HepG2 (cell line): ENCODE data around the gene RGSL1. TPM values are rescaled to one million over a fixed set of nuclear protein-coding genes. Genes with fewer than 3 reads are reported as not detected.

Experiments
- ATAC-seq: fragments of 200-7000 bp; cut with Tn5 transposase; 3 replicates; pipeline ENCODE4 v1.9.1; 2020; ENCODE audit warnings: mild to moderate bottlenecking, moderate library complexity
- BruUV-seq: library from RNA; stranded (reverse); fragments of 400-500 nt; replicated peaks from 2 replicates; lab custom pipeline; 2021; lab: Mats Ljungman, UMichigan
- CTCF ChIA-PET: fragments of 300-600 bp; formaldehyde crosslinking; extraction: SDS; loops from one replicate; lab custom pipeline; 2021; ENCODE audit warnings: low total read pairs, inconsistent platforms, low intra/inter-chr PET ratio; lab: Yijun Ruan, JAX
- POLR2A ChIA-PET: fragments of 350-600 bp; sonication (Branson Sonifier 250); formaldehyde crosslinking; loops from one replicate; lab custom pipeline; 2020; ENCODE audit warnings: antibody characterized with exemption, inconsistent platforms; lab: Yijun Ruan, JAX
- DNase-seq: peaks from one replicate; pipeline ENCODE4 v3.0.0-alpha.2; 2015; ENCODE audit warnings: low spot score
- FAIRE-seq: peaks from 3 replicates; lab custom pipeline; 2011; peaks lifted over from hg19 to GRCh38; lab: Jason Lieb, UNC
- H2AFZ ChIP-seq: one replicate; pipeline ENCODE4 v1.6.1; 2011; ENCODE audit warnings: low read length, inconsistent platforms
- H3K27ac ChIP-seq: fragments of 300-600 bp; 3 replicates; pipeline ENCODE4 v1.8.0; 2011; ENCODE audit warnings: mixed run types, mild to moderate bottlenecking, mixed read lengths, low read length, inconsistent platforms; ENCODE audit not compliant: insufficient read depth; ENCODE audit errors: extremely low read length
- H3K27me3 ChIP-seq, 2 experiments: fragments of 200-600 bp in 1 of 2; 2 replicates in 1 of 2; 3 replicates in 1 of 2; pipeline versions ENCODE4 v1.6.0 to v1.8.0; 2011; ENCODE audit warnings: low read length in 2 of 2, mild to moderate bottlenecking in 2 of 2, moderate library complexity in 2 of 2, inconsistent platforms in 1 of 2; ENCODE audit not compliant: insufficient read depth in 2 of 2, control insufficient read depth in 1 of 2
- H3K36me3 ChIP-seq, 2 experiments: fragments of 200-600 bp in 1 of 2; replicated peaks in 1 of 2; 2 replicates in 1 of 2; 3 replicates in 1 of 2; pipeline versions ENCODE4 v1.5.1 to v1.8.0; 2011; ENCODE audit warnings: low read length in 2 of 2, inconsistent platforms in 1 of 2; ENCODE audit not compliant: insufficient read depth in 2 of 2, control insufficient read depth in 1 of 2
- H3K4me1 ChIP-seq: 2 replicates; pipeline ENCODE4 v1.5.1; 2012; ENCODE audit warnings: low read length, inconsistent platforms; ENCODE audit not compliant: insufficient read depth
- H3K4me2 ChIP-seq: 2 replicates; pipeline ENCODE4 v1.6.0; 2011; ENCODE audit warnings: low read depth, low read length, inconsistent platforms
- H3K4me3 ChIP-seq, 3 experiments: fragments of 200-600 bp in 1 of 3; sonication (generic), shearing (Covaris generic) in 1 of 3; replicated peaks in 1 of 3; 2 replicates each; pipeline ENCODE4 v1.5.1; 2011 to 2016; ENCODE audit warnings: low read length in 3 of 3, inconsistent platforms in 2 of 3, low read depth in 2 of 3, mild to moderate bottlenecking in 2 of 3, control low read depth in 1 of 3, mixed read lengths in 1 of 3; ENCODE audit not compliant: insufficient read depth in 1 of 3
- H3K79me2 ChIP-seq: one replicate; pipeline ENCODE4 v1.6.1; 2011; ENCODE audit warnings: low read length, inconsistent platforms; ENCODE audit not compliant: insufficient read depth
- H3K9ac ChIP-seq: 2 replicates; pipeline ENCODE4 v1.6.0; 2011; ENCODE audit warnings: mild to moderate bottlenecking, low read depth, low read length, inconsistent platforms; ENCODE audit not compliant: insufficient read depth
- H3K9me3 ChIP-seq: 2 replicates; pipeline ENCODE4 v1.5.1; 2012; ENCODE audit warnings: mild to moderate bottlenecking, low read length
- H4K20me1 ChIP-seq: 2 replicates; pipeline ENCODE4 v1.6.0; 2011; ENCODE audit warnings: inconsistent platforms, mild to moderate bottlenecking, low read length, moderate library complexity; ENCODE audit not compliant: insufficient read depth
- FOXA3 ChIP-seq: IDR thresholded peaks from 2 replicates; pipeline ENCODE4 v1.6.1; 2016; ENCODE audit warnings: missing genetic modification reagents, missing compliant biosample characterization
- JDP2 ChIP-seq: sonication (generic); formaldehyde crosslinking; IDR thresholded peaks from 2 replicates; pipeline ENCODE4 v1.8.1; 2022; ENCODE audit warnings: missing genetic modification reagents, borderline replicate concordance
- KDM4B ChIP-seq: sonication (generic); formaldehyde crosslinking; IDR thresholded peaks from 2 replicates; pipeline ENCODE4 v1.4.0; 2020; ENCODE audit warnings: missing genetic modification reagents
- NCOR1 ChIP-seq: fragments of 200-600 bp; sonication (generic); IDR thresholded peaks from 2 replicates; pipeline ENCODE4 v1.7.0; 2017; ENCODE audit warnings: antibody characterized with exemption, low read length, borderline replicate concordance
- NFATC3 ChIP-seq: sonication (generic); formaldehyde crosslinking; IDR thresholded peaks from 2 replicates; pipeline ENCODE4 v1.5.1; 2020; ENCODE audit warnings: mild to moderate bottlenecking, missing genetic modification reagents
- SRY ChIP-seq: sonication (generic); formaldehyde crosslinking; IDR thresholded peaks from 2 replicates; pipeline ENCODE4 v1.8.0; 2022; ENCODE audit warnings: mild to moderate bottlenecking, missing genetic modification reagents
- ZNF747 ChIP-seq: sonication (generic); formaldehyde crosslinking; IDR thresholded peaks from 2 replicates; pipeline ENCODE4 v1.8.1; 2023; ENCODE audit warnings: missing genetic modification reagents, mild to moderate bottlenecking, borderline replicate concordance
- ZNF776 ChIP-seq: sonication (generic); formaldehyde crosslinking; IDR thresholded peaks from 2 replicates; pipeline ENCODE4 v1.4.0; 2020; ENCODE audit warnings: mild to moderate bottlenecking, missing genetic modification reagents
- in situ Hi-C: cut with HindIII; loops from 2 replicates; pipeline ENCODE4 v1.10.0; 2017; ENCODE audit warnings: low pct_unique_long_range_greater_than_20kb; ENCODE audit not compliant: extremely low pct_ligation_motif_present
- intact Hi-C: fragments of 100-400 bp; cut with micrococcal nuclease; formaldehyde crosslinking; loops from one replicate; pipeline ENCODE4 v1.10.0; 2022; ENCODE audit not compliant: unreplicated experiment
- polyA plus RNA-seq, 8 experiments: library from polyadenylated mRNA; depleted of rRNA in 3 of 8; stranded (reverse) in 7 of 8; unstranded in 1 of 8; fragments of >200 nt; fragmentation: Illumina TruSeq in 4 of 8; extraction: Trizol in 4 of 8; gene quantifications; 2 replicates each; pipeline versions ENCODE4 v1.2.1 to v1.2.3, GENCODE V29; 2011 to 2016; ENCODE audit warnings: low read depth in 4 of 8, missing spikeins in 1 of 8, mixed read lengths in 1 of 8; ENCODE audit not compliant: insufficient read depth in 1 of 8
- total RNA-seq, 5 experiments: library from RNA; depleted of rRNA; stranded (reverse); fragments of >200 nt; fragmentation: Illumina TruSeq; extraction: Trizol; gene quantifications; 2 replicates each; pipeline ENCODE4 v1.2.3, GENCODE V29; 2016; ENCODE audit warnings: low read depth in 1 of 5
- TF ChIP-seq, protein P1 (sequence below): sonication (generic); formaldehyde crosslinking; IDR thresholded peaks from 2 replicates; pipeline ENCODE4 v1.5.1; 2020; ENCODE audit warnings: mild to moderate bottlenecking, missing genetic modification reagents, borderline replicate concordance
- TF ChIP-seq, protein P2 (sequence below): sonication (generic); formaldehyde crosslinking; IDR thresholded peaks from 2 replicates; pipeline ENCODE4 v1.8.1; 2023; ENCODE audit warnings: mild to moderate bottlenecking, missing genetic modification reagents
- TF ChIP-seq, protein P3 (sequence below): sonication (generic); formaldehyde crosslinking; IDR thresholded peaks from 2 replicates; pipeline ENCODE4 v1.4.0; 2020; ENCODE audit warnings: mild to moderate bottlenecking, low read depth, missing genetic modification reagents
- TF ChIP-seq, protein P4 (sequence below): IDR thresholded peaks from 2 replicates; pipeline ENCODE4 v1.6.1; 2016; ENCODE audit warnings: missing compliant biosample characterization, missing genetic modification reagents, borderline replicate concordance
- TF ChIP-seq, protein P5 (sequence below): sonication (generic); formaldehyde crosslinking; IDR thresholded peaks from 2 replicates; pipeline ENCODE4 v1.4.0; 2020; ENCODE audit warnings: mild to moderate bottlenecking, missing genetic modification reagents, borderline replicate concordance

The RGSL1 gene
- total and polyA plus RNA-seq, 2 of the 13 experiments (the other 11 are each of a cell fraction or from before 2014, with no cell fraction given) = not detected

DNA sequence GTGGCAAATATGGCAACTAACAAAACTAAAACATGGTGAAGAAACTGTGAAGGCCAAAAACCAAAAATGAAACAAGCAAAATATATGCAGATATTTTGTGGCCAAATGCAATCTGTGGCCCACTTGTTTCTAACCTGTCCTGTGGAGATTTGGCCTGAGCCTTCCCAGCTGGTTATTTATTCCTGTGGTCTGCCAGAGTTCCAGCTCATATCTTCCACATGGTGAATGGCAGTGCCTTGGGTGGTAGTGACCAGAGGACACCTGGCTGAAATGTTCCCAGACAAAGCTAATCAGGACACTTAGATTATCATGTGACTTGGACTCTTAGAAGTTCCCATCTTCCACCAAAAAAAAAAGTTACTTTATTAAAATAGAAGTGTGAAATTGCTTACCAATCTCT, 99.4 kb downstream of the RGSL1 start:
- H3K9me3 ChIP-seq = no peaks in the 10 kb centered on the region; the same call in 1 of the 2 replicates
- DNase-seq = no peak
- H2AFZ ChIP-seq = no peak overlapping the region
- ChIA-PET CTCF (no interaction called here), POLR2A (no interaction called here)
- in situ Hi-C loops (no loop called here), intact Hi-C loops (no loop called here)
- no TSS peak for BruUV-seq
- H3K27me3 ChIP-seq = no peaks in the 10 kb centered on the region
- H3K9ac ChIP-seq = no peak overlapping the region
- H3K27ac ChIP-seq = no peak overlapping the region
- no peak for FAIRE-seq
- no peaks in the 10 kb centered on the region for H3K36me3 ChIP-seq
- no peak overlapping the region for H3K4me2 ChIP-seq
- no peaks in the 10 kb centered on the region for H4K20me1 ChIP-seq
- no peak overlapping the region for H3K4me3 ChIP-seq
- H3K4me1 ChIP-seq = no peaks in the 10 kb centered on the region
- no peak for ATAC-seq
- H3K79me2 ChIP-seq = no peaks in the 10 kb centered on the region
- TF ChIP-seq, protein P1, sequence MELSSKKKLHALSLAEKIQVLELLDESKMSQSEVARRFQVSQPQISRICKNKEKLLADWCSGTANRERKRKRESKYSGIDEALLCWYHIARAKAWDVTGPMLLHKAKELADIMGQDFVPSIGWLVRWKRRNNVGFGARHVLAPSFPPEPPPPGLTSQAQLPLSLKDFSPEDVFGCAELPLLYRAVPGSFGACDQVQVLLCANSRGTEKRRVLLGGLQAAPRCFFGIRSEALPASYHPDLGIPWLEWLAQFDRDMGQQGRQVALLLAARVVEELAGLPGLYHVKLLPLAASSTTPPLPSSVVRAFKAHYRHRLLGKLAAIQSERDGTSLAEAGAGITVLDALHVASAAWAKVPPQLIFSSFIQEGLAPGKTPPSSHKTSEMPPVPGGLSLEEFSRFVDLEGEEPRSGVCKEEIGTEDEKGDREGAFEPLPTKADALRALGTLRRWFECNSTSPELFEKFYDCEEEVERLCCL (CRISPR knock-in tag) = no peak
- TF ChIP-seq ZNF747 (CRISPR knock-in tag) = no peak
- TF ChIP-seq SRY (CRISPR knock-in tag) = no peak
- no peak for TF ChIP-seq NFATC3 (CRISPR knock-in tag)
- TF ChIP-seq, protein P2, sequence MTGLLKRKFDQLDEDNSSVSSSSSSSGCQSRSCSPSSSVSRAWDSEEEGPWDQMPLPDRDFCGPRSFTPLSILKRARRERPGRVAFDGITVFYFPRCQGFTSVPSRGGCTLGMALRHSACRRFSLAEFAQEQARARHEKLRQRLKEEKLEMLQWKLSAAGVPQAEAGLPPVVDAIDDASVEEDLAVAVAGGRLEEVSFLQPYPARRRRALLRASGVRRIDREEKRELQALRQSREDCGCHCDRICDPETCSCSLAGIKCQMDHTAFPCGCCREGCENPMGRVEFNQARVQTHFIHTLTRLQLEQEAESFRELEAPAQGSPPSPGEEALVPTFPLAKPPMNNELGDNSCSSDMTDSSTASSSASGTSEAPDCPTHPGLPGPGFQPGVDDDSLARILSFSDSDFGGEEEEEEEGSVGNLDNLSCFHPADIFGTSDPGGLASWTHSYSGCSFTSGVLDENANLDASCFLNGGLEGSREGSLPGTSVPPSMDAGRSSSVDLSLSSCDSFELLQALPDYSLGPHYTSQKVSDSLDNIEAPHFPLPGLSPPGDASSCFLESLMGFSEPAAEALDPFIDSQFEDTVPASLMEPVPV (CRISPR knock-in tag) = no peak
- TF ChIP-seq, protein P3, sequence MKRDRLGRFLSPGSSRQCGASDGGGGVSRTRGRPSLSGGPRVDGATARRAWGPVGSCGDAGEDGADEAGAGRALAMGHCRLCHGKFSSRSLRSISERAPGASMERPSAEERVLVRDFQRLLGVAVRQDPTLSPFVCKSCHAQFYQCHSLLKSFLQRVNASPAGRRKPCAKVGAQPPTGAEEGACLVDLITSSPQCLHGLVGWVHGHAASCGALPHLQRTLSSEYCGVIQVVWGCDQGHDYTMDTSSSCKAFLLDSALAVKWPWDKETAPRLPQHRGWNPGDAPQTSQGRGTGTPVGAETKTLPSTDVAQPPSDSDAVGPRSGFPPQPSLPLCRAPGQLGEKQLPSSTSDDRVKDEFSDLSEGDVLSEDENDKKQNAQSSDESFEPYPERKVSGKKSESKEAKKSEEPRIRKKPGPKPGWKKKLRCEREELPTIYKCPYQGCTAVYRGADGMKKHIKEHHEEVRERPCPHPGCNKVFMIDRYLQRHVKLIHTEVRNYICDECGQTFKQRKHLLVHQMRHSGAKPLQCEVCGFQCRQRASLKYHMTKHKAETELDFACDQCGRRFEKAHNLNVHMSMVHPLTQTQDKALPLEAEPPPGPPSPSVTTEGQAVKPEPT (CRISPR knock-in tag) = no peak
- no peak for TF ChIP-seq FOXA3
- TF ChIP-seq ZNF776 (CRISPR knock-in tag) = no peak
- TF ChIP-seq, protein P4, sequence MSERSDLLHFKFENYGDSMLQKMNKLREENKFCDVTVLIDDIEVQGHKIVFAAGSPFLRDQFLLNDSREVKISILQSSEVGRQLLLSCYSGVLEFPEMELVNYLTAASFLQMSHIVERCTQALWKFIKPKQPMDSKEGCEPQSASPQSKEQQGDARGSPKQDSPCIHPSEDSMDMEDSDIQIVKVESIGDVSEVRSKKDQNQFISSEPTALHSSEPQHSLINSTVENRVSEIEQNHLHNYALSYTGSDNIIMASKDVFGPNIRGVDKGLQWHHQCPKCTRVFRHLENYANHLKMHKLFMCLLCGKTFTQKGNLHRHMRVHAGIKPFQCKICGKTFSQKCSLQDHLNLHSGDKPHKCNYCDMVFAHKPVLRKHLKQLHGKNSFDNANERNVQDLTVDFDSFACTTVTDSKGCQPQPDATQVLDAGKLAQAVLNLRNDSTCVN (CRISPR knock-in tag) = no peak
- TF ChIP-seq, protein P5, sequence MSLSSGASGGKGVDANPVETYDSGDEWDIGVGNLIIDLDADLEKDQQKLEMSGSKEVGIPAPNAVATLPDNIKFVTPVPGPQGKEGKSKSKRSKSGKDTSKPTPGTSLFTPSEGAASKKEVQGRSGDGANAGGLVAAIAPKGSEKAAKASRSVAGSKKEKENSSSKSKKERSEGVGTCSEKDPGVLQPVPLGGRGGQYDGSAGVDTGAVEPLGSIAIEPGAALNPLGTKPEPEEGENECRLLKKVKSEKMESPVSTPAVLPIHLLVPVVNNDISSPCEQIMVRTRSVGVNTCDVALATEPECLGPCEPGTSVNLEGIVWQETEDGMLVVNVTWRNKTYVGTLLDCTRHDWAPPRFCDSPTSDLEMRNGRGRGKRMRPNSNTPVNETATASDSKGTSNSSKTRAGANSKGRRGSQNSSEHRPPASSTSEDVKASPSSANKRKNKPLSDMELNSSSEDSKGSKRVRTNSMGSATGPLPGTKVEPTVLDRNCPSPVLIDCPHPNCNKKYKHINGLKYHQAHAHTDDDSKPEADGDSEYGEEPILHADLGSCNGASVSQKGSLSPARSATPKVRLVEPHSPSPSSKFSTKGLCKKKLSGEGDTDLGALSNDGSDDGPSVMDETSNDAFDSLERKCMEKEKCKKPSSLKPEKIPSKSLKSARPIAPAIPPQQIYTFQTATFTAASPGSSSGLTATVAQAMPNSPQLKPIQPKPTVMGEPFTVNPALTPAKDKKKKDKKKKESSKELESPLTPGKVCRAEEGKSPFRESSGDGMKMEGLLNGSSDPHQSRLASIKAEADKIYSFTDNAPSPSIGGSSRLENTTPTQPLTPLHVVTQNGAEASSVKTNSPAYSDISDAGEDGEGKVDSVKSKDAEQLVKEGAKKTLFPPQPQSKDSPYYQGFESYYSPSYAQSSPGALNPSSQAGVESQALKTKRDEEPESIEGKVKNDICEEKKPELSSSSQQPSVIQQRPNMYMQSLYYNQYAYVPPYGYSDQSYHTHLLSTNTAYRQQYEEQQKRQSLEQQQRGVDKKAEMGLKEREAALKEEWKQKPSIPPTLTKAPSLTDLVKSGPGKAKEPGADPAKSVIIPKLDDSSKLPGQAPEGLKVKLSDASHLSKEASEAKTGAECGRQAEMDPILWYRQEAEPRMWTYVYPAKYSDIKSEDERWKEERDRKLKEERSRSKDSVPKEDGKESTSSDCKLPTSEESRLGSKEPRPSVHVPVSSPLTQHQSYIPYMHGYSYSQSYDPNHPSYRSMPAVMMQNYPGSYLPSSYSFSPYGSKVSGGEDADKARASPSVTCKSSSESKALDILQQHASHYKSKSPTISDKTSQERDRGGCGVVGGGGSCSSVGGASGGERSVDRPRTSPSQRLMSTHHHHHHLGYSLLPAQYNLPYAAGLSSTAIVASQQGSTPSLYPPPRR = no peak
- TF ChIP-seq NCOR1 = no peak
- no peak for TF ChIP-seq JDP2 (CRISPR knock-in tag)
- no peak for TF ChIP-seq KDM4B (CRISPR knock-in tag)
